GM19463 (cell line): Measurements from ENCODE around the gene CLDN4.

Source experiments
- ATAC-seq: cut with Tn5 transposase; IDR thresholded peaks from one replicate; pipeline ENCODE4 v1.9.1; 2021; ENCODE audit warnings: mild to moderate bottlenecking, moderate library complexity; ENCODE audit not compliant: unreplicated experiment

Gene CLDN4

GRCh38 chr7:73871163-73872011 lies 40.6 kb downstream of the CLDN4 start:
- ATAC-seq = no peak

- ATAC-seq = no peak
Observed at GRCh38 chr7:73872056-73872908, 41.5 kb downstream of the CLDN4 start.

DNA sequence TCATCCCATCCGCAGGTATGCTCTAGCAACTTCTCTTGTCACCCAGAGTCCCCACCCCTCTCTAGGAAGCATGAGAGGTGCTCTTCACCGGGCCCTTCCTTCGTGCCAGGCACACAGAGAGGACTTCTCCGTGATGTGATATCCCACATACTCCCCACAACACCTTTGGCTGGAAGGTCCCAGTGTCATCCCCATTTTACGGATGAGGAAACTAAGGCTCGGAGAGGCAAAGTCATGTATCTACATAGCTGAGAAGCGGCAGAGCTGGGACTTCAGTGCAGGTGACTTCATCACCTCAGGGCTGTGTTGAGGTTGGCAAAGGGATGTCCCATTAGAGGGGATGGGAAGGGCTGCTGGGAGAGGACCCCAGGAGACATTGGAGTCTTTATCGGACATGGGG lies 45.6 kb downstream of the CLDN4 start:
- ATAC-seq = no peak

DNA sequence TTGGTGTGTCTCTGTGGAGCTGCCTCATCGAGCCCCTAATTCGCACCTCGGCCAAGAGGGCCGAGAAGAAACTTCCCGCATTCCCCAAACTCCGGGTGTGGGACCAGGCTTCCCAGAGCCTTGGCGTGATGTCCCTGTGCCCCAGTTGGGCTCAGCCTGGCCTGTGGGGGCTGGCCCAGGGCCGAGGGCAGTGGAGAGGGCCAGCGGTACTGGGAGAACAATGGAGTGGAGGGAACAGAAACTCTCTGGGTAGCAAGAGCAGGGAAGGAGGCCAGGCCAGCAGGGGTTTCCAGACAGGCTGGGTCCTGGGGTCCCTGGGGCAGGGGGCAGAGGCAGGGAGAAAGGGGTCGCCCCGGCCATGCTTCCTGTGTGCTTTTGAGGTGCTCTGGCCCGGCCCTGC lies 46.2 kb downstream of the CLDN4 start:
- ATAC-seq = no peak

DNA sequence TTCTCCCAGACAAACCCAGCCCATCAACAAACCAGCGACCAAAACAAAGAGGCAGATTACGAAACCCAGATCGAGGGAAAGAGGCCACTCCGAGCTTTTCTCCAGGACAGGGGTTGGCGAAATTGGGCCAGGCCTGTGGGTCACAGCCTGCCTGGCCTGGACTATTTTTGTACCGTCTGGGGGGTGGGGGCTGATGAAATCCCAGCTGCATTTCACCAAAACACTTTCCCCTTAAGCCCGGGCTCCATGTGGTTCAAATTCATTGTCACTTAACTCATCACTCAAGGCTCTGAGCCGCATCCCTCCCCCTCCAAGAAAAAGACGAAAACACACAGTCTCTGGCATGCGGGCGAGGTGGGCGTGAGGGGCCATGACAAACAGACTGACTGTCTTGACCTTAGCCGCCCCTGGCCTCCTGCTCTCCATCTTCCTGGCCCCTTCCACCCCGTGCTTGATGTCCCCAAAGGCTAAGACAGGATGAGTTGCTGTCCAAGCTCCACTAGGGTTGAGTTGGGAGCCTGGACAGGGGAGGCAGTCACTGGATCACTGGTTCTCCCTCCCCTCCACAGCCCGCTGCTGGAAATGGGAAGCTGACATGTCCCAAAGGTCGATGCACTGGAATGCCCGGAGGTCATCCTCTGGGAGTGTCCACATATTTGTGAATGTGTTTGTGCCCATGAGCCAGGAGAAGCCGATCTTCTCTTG lies 49.3 kb downstream of the CLDN4 start:
- no peak for ATAC-seq

GRCh38 chr7:73880755-73881328 lies 50.0 kb downstream of the CLDN4 start:
- ATAC-seq = no peak

GRCh38 chr7:73881352-73882046 lies 50.7 kb downstream of the CLDN4 start:
- ATAC-seq = no peak

GRCh38 chr7:73882047-73882402 lies 51.2 kb downstream of the CLDN4 start:
- no peak for ATAC-seq
